ACHN (cell line): ENCODE results near the gene FFAR2.
A peak's percentile ranks its signal among the peaks of the same experiment; 100 is the strongest.
"Not testable (repeated sequence)": the region's sequence is repeated elsewhere in the genome, so short reads cannot be mapped to it uniquely, and the experiment has no call there.

ENCODE experiments used
- DNase-seq: peaks from one replicate; pipeline ENCODE4 v3.0.0-alpha.2; 2015
- in situ Hi-C: cut with HindIII; loops from 2 replicates; pipeline ENCODE4 v1.10.0; 2017; ENCODE audit warnings: low sequenced_read_pairs, low pct_ligation_motif_present, low pct_unique_long_range_greater_than_20kb

The FFAR2 gene

GRCh38 chr19:35471946-35472345, 23.9 kb downstream of the FFAR2 start:
- DNase-seq = no peak
- in situ Hi-C loops = no loop called here

GRCh38 chr19:35474104-35474503, 26.0 kb downstream of the FFAR2 start:
- in situ Hi-C loops = no loop called here
- no peak for DNase-seq

DNA sequence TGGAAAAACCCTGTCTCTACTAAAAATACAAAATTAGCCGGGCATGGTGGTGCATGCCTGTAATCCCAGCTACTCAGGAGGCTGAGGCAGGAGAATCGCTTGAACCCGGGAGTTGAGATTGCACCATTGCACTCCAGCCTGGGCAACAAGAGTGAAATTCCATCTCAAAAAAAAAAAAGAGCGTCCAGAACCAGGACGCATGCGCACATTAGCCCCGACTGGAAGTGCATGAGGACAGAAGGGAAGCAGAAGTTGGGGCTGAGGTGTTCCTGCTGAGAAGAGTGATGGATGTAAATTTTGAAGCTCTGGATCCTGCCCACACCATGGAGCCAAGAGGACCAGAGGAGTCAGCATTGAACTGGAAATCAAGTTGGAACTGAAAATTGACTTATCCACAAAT, 26.5 kb downstream of the FFAR2 start:
- DNase-seq, in situ Hi-C loops: not testable (repeated sequence)

DNA sequence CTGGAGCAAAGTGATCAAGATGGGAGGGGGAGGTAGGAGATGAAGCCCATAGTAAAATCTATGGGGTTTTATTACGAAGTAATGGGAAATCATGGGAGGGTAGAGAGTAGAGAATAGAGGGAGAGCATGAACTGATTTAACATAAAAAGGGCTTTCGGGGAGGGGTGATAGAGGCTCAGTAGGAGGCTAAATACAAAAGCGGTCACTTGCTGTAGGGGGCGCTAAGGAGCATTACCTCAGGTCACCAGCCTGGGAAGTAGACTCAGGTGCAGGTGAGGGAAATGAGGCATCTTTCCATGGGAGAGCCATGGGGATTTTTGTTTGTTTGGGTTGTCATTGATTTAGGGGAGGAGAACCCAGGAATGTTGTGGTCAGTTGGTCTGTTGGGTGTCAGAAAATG, 28.1 kb downstream of the FFAR2 start:
- in situ Hi-C loops = no loop called here

DNA sequence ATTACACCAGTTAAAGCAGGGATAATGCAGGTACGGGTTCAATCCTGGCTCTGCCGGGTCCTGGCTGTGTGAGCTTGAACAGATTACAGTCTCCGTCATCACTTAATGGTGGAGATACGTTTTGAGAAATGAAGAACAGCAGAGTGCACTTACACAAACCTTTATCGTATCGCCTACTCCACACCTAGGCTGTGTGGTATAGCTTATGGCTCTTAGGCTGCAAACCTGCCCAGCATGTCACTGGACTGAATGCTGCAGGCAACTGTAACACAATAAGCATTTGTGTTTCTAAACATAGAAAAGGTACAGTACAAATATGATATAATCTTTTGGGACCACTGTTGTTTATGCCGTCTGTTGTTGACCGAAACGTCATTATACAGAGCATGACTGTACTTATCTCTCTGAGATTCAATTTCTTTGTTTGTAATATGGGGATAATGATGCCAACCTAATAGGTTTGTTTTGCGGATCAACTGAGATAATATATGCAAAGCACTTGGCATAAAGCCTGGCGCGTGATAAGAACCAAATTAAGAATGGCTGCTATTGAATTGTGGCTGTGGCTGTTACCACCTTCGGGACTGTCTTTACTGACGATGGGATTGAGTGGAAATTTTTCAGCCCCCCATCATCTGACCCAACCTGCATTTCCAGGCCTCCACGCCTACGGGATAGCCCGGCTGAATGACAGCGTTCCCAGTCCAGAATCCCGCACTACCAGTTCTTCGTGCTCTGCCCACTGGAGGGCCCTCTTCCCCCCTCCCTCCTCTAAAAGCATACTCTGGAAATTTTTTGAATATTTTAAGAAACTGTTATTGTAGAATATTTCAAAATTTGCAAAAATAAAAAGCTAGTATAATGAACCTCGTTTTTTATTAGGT, 31.0 kb downstream of the FFAR2 start:
- DNase-seq = no peak
- in situ Hi-C loops = no loop called here

More for the DNA sequence above, 28.1 kb downstream of the FFAR2 start:
- no peak for DNase-seq

- in situ Hi-C loops = no loop called here
These were observed 35.0 kb downstream of the FFAR2 start for GRCh38 chr19:35483089-35483488.

DNA sequence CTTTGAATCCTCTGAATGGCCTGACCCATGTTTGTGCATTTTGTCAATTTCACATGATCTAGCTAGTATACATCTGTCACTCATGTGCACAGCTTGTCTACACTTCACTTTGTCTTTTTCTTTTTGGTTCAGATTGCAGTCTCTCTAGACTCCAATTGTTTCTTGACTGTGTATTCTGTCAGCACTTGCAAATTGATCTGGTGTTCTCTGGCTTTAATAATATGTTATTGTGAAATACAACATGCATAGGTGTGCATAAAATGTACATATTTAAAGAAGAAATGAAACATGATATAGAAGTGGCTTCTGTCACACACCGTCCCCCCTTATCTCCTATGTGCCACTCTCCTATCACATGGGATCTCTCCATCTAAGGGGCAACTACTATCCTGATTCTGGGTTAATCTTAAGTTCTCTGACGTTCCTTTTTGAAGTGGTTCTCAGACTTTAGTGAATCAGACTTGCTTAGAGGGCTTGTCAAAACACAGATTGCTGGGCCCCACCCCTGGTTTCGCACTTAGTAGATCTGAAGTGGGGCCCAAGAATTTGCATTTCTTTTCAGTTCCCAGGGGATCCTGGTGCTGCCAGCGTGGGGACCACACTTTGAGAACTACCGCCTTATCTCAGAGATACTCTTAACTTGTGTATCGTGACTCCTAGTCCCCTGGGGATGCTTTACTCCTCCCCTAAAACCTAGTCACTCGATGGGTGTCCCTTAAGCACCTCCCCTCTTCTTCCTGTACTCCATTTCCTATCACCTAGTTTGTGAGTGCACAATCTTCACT, 36.4 kb downstream of the FFAR2 start:
- no peak for DNase-seq
- in situ Hi-C loops = no loop called here

More at GRCh38 chr19:35483089-35483488, 35.0 kb downstream of the FFAR2 start:
- no peak for DNase-seq

GRCh38 chr19:35486268-35486708, 38.2 kb downstream of the FFAR2 start:
- in situ Hi-C loops = no loop called here
- no peak for DNase-seq

- in situ Hi-C loops = no loop called here
- no peak for DNase-seq
These were observed 39.7 kb downstream of the FFAR2 start for GRCh38 chr19:35487656-35488182.

DNA sequence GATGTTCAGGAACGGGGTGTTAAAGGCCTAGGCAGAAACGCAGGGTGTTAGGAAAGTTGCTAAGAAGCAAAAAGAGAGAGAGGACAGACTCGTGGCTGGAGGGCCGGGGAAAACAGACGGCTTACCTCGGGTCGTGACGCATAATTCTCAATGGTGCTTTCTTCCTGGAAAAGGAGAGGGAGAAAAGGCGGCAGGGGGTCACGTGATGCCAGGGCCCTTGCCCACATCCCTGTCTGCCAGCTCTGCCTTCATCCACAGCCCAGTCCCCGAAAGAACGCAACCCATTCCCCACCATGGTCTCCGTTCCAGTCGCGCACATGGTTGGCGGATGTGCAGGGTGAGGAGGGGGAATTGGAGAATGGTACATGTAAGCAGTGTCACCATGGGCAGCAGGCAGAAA, 40.6 kb downstream of the FFAR2 start:
- DNase-seq = no peak
- in situ Hi-C loops = no loop called here

DNA sequence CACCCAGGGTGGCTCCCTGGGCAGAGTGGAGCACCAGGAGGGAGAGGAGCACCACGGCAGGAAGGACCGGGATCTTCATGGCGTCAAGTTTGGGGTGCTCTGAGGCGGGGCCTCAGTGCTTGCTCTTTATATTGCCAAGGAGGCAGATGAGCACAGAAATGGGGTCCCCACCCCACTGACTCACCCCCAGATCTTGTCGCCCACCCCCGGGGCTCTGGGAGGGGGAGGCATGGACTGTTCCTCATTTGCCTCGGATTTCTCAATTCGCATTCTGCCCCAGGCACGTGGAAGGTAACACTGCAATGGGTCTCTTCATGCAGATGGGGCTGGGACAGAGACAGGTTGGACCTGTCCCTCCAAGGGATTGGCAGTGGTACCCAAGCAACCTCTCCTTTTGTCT, 42.3 kb downstream of the FFAR2 start, which contains the start of gene KRTDAP:
Gene KRTDAP (minus strand): TSS at position 101 of the 400 bp plus-strand sequence. CDS start 22 bp downstream, at position 79.
- no peak for DNase-seq
- in situ Hi-C loops = no loop called here

DNA sequence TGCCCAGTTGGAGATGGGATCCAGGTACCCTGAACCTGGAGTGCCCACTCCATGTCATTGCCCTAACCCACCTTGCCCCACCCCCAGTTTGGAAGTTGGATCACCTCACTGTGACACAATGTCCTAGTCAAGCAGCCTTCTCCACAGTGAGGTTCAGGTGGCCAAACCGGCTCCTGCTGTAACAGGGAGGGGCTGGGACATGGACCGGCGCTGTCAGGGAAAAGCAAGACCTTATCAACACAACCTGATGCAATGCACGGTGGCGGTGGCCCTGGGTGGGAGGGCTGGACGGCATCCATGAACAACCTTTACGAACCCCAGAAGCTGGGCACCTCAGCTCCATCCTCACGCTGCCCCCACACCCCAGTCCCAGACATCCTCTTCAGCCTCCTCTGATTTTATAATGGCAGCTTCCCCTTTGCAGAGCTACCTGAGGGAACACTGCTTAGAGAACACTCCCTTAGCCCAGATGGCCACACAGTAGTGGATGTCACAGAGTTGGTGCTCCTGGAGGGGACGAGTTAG, 43.8 kb downstream of the FFAR2 start:
- DNase-seq = no peak
- in situ Hi-C loops = no loop called here

DNA sequence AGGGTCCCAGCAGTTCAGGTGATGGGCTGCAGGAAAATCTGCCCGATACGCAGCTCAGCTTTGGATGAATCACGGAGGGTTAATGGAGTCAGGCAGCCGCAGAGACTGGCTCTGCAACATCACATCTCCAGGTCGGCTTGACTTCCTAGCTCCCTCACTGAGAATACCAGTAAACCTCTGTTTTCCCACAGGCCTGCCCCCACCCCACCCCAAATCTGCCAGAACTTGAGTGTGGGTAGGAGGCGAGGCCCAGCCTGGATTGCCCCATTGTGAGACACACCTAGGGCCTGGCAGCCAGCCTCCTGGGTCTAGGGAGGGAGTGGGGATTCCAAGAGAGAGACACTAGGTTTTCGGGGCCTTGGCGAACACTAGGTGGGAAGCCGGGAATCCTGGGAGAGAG, 45.9 kb downstream of the FFAR2 start:
- in situ Hi-C loops = no loop called here
- DNase-seq = no peak

- in situ Hi-C loops = no loop called here
- peak; percentile 58 for DNase-seq
These were observed 47.3 kb downstream of the FFAR2 start for GRCh38 chr19:35495107-35496064.

- in situ Hi-C loops = no loop called here
These were observed 49.3 kb downstream of the FFAR2 start for GRCh38 chr19:35497406-35497805.

DNA sequence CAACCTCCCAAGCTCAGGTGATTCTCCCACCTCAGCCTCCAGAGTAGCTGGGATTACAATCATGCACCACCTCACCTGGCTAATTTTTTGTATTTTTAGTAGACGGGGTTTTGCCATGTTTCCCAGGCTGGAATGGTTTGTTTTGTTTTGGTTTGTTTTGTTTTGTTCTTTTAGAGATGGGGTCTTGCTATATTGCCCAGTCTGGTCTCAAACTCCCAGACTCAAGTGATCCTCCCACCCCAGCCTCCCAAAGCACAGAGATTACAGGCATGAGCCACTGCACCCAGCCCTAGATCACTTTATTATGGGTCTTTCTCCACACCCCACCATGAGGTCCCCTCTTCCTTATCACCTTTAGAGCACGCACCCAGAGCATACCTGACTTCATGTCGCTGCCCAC, 50.2 kb downstream of the FFAR2 start:
- in situ Hi-C loops = no loop called here
- no peak for DNase-seq

More at GRCh38 chr19:35497406-35497805, 49.3 kb downstream of the FFAR2 start:
- DNase-seq = no peak

DNA sequence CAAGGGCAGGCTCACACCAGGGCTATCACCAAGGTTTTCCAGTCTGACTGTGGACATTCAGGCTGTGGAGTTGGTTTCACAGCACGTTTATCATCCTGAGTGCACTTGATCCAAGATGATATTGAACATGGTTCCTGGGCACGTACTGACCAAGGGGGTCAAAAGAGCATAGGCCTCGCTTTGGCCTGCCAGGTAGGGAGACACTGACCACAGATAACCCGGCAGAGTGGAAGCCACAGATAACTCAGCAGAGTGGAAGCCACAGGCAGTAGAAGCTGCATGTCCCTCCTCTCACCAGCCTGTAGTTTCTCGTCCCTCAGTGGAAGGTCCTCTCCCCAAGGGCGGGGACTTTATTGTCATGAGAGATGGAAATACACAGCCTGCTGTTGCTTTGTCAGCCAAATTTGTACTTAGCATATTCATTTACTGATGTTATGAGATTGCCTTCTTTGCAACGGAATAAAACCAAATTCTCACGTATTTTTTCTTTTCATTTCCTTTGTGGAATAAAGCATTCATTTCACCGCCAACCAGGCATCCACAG, 51.0 kb downstream of the FFAR2 start:
- DNase-seq = no peak
- in situ Hi-C loops = no loop called here

- DNase-seq = no peak
These were observed 52.6 kb downstream of the FFAR2 start for GRCh38 chr19:35500611-35501010.

More at GRCh38 chr19:35500611-35501010, 52.6 kb downstream of the FFAR2 start:
- in situ Hi-C loops = no loop called here
